AG10803 (cell line): ENCODE measurements around the gene RPS6KA4.
A peak's percentile ranks its signal among the peaks of the same experiment; 100 is the strongest.
"Not testable (repeated sequence)": the region's sequence is repeated elsewhere in the genome, so short reads cannot be mapped to it uniquely, and the experiment has no call there.

Experiments used
- DNase-seq: peaks from one replicate; pipeline ENCODE4 v3.0.0; 2010; ENCODE audit warnings: low read depth
- H3K4me3 ChIP-seq: 2 replicates; pipeline ENCODE4 v1.5.1; 2011; ENCODE audit warnings: mild to moderate bottlenecking, low read length, control low read depth
- CTCF ChIP-seq: conservative IDR thresholded peaks from 2 replicates; pipeline ENCODE4 v1.5.1; 2011; ENCODE audit warnings: mild to moderate bottlenecking, low read length, control low read depth, inconsistent platforms

The RPS6KA4 gene

GRCh38 chr11:64415286-64415685 lies 56.3 kb downstream of the RPS6KA4 start:
- H3K4me3 ChIP-seq = no peak overlapping the region
- TF ChIP-seq CTCF = no peak
- DNase-seq = no peak

GRCh38 chr11:64415996-64416728 lies 57.2 kb downstream of the RPS6KA4 start:
- no peak overlapping the region for H3K4me3 ChIP-seq
- no peak for DNase-seq
- TF ChIP-seq CTCF = no peak

- not testable (repeated sequence) for H3K4me3 ChIP-seq, DNase-seq
Observed at GRCh38 chr11:64418233-64418632, 59.3 kb downstream of the RPS6KA4 start.

DNA sequence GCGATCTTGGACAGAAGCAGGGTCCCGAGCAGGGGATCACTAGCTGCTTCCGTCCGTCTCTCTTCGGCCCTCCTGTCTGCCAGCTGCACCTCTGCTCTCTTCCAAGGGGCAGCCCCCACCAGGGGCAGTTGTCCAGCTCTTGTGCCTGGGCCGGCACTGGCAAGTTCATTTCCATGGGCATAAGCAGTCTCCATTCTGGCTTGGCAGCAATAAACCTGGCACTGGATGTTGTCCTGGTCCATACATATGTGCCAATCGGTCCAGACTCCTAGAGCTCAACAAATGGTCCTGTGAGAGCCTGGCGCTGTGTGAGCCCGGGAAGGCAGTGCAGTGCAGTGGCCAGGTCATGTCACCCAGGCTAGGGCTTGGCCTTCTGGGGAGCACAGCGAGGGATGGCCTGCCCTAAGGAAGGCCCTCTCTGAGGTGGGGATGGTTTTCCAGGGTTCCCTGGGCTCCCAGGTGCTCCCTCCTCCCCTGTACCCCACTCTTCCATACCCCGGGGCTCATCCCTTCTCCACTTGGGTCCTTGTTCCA lies 60.4 kb downstream of the RPS6KA4 start:
- TF ChIP-seq CTCF = no peak
- H3K4me3 ChIP-seq = no peak overlapping the region
- no peak for DNase-seq

- DNase-seq = peak; percentile 57
- no peak for TF ChIP-seq CTCF
- no peak overlapping the region for H3K4me3 ChIP-seq
Observed at GRCh38 chr11:64419818-64420485, 61.0 kb downstream of the RPS6KA4 start.
